ENCODE data around the gene LDB2.

Gene LDB2

GRCh38 chr4:16757080-16757521 is 141.3 kb downstream of the LDB2 start:
- no peak for DNase-seq (ENCODE audit: low read depth)

- DNase-seq (ENCODE audit: low read depth): no peak
These were observed 144.3 kb downstream of the LDB2 start for GRCh38 chr4:16754104-16754503.

DNA sequence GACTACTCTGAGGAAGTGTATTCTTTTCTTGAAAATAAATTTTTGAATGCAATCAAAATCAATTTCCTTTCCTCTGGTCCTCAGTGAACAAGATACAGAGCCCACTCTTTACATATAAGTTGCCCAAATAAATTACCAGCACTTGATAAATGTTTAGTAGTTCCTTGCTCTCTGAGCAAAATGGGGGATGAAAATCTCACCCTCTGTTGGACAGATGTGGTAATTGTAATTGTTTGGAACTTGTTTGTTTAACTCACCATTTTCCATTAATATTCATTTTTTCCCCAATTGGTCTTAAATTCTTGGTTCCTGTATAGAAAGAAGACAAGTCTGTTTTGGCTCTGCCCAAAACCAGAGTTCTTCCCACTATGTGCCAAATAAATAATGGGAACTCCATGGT is 146.3 kb downstream of the LDB2 start:
- no peak for DNase-seq (ENCODE audit: low read depth)

DNA sequence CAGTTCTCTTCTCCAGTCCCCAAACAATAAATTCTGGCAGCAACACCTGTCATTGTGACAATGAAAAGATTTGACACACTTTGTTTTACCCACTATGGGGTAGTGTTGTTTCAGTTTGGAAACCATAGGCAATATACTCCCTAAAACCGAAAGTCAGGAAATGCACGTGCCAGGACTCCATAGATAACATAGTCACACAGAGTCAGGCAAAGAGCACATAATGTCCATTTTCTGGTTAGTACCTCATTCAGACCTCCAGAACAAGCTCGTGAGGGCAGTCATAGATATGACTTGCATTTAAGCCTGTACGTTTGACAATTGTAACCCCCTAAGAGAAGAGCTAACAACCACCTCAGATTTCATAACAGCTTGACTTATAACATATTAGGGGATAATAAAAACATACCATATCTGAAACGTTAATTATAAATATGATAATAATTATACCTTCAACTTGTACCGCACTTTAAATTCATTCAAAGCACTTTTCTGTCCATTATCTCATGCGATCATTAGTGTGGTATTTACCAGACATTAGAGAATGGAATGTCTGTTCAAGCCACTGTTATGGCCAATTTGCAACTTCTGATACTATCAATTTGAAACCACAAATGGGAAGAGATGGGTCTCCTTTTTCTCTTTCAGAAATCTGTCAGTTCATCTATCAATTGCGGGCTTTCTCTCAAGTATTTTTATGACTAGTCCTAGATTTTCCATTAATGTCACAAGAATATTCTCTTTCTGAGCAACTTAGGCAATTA is 147.4 kb downstream of the LDB2 start:
- DNase-seq (ENCODE audit: low read depth): no peak

DNA sequence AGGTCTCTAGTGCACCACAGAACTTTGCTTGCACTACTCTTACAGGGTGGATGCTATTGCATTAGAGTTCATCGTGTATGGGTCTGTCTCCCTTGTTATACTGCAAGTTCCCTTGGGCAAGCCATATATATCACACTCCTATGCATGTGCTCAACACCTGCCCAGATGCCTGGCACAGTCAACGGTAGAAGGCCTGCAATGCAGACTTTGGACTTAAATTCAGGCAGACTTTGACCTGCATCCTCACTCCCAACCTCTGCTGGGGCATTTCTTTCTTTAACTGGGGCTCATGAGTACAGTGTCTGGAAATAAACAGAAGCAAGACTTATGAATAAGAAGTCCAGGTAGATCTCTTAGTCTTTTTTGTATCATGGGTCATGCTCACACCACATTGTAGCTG is 148.2 kb downstream of the LDB2 start:
- DNase-seq (ENCODE audit: low read depth): no peak

- no peak for DNase-seq (ENCODE audit: low read depth)
These were observed 152.6 kb downstream of the LDB2 start for GRCh38 chr4:16745887-16746286.

GRCh38 chr4:16745009-16745635 is 153.3 kb downstream of the LDB2 start:
- DNase-seq (ENCODE audit: low read depth): peak; percentile 78

- DNase-seq (ENCODE audit: low read depth): no peak
These were observed 157.2 kb downstream of the LDB2 start for GRCh38 chr4:16741287-16741686.

DNA sequence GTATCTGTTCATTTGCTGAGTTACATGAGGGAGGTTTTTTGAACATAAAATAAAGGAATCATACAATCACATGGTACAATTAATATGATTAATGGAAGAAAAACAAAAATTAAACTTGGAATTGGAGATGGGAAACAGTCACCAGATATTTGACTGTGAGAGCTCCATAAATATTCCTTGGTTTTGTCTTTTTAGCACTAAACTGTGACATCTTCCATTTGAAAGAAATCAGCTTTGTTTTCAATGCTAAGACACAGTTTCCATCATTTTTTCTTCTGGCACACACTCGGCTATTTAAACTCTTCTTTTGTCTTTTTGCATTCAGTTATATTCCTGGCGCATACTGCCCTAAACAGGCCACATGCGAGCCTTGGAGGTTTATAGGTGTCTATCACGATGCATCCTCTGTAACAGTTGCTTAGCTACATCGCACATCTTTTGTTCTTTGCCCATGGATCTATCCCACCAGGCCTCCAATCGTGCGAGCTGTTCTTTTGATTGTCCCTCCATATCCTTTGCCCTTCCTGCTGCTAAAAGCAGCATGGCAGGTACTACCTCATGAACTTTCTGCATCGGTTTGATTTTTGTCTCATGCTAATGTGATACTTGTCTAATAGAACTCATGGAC is 158.3 kb downstream of the LDB2 start:
- no peak for DNase-seq (ENCODE audit: low read depth)

DNA sequence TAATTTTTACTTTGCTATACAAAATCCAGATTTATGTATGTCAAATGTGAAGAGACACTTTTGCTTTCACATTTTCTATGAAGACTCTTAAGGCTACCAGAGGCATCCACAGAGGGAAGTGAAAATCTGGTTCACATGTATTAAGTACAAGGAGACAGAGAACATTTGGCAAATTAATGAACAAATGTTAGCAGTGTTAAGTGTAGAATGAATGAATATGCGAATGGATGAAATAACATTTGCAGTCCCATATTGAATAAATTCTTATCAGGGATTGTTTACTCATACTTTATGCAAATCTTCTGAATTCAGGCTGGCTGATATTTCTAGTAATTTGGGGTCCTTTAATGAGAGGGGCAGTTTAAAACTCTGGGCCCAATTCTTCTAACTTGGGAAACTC is 159.9 kb downstream of the LDB2 start:
- DNase-seq (ENCODE audit: low read depth): no peak

- no peak for DNase-seq (ENCODE audit: low read depth)
These were observed 164.9 kb downstream of the LDB2 start for GRCh38 chr4:16733509-16733908.

- DNase-seq (ENCODE audit: low read depth): no peak
These were observed 165.7 kb downstream of the LDB2 start for GRCh38 chr4:16732741-16733140.

GRCh38 chr4:16731776-16732380 is 166.6 kb downstream of the LDB2 start:
- DNase-seq (ENCODE audit: low read depth): no peak

DNA sequence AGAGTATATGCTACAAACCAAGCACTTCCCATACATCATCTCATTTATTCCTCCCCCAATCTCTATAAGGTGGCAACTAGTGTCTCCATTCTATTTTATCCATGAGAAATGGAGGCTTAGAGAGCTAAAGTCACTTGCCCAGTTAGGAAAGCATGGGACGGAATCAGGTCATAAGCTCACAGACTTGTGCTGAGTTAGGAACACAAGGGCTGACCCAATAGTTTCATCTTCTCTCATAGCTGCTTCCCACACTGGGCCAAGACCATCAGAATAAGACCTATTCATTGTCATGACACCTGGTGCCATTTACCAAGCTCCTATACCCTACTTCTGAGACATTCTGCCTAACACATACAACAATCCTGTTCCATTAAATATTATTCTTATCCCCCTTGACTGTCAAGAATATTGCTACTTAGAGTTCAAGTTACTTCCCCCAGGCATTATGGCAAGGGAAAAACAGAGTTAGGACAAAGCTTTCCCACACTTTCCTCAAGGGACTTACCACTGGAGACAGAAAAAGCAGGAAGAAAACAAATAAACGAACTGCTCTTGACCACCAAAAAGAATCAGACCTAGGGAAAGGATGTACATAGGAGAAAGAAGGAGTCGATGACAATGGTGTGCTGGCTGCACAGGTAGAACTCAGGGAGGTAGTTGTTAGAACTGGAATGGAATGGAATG is 167.8 kb downstream of the LDB2 start:
- no peak for DNase-seq (ENCODE audit: low read depth)

- DNase-seq (ENCODE audit: low read depth): no peak
These were observed 169.1 kb downstream of the LDB2 start for GRCh38 chr4:16729336-16729735.

DNA sequence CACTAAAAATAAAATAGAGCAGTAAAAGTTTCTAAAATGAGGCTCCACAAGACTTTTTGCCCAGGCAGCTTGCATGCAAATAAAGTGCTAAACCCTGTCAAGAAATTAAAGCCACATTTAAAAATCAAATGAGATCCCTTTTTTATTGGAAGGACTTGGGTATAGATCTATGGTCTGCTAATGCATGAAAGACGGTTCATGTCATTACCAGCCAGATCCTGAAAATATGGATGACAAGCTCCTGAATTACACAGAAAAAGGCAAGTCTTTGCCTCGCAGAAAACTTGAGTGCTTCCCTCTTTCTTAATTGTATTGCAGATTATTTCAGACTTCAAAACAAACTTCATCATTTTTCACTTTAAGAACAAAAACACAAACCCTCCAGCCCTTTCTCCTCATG is 169.6 kb downstream of the LDB2 start:
- no peak for DNase-seq (ENCODE audit: low read depth)

- DNase-seq (ENCODE audit: low read depth): no peak
These were observed 170.3 kb downstream of the LDB2 start for GRCh38 chr4:16728111-16728510.

- DNase-seq (ENCODE audit: low read depth): no peak
These were observed 171.2 kb downstream of the LDB2 start for GRCh38 chr4:16727218-16727617.

DNA sequence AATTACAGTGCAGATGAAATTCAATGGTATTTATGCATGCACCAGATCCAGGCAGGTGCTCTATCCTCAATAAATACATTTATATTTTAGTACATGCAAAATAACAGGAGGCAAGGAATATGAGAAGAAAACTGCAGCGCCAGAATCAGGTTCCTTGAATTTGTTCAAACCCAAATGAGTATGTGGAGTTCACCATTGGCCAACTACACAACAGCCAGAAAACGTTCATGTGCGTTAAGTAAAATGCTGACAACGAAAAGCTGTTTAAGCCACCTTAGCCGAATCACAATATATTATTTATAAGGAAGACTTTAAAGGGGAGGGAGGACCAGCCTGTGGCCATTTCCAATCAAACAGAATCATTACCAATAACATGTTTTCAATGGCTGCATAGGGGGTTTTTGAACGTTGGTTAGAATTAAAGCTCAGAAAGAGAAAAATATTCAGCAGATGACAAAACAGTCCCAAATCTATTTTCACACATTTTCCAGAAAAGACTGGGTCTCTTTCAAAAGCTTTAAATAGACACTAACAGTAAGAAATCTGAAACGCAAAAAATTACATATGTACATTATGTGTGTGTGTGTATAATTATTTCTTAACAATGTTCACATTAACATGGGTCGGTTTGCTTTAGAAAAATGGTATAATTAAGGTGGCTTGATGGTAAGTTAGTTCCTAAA is 171.9 kb downstream of the LDB2 start:
- no peak for DNase-seq (ENCODE audit: low read depth)

DNA sequence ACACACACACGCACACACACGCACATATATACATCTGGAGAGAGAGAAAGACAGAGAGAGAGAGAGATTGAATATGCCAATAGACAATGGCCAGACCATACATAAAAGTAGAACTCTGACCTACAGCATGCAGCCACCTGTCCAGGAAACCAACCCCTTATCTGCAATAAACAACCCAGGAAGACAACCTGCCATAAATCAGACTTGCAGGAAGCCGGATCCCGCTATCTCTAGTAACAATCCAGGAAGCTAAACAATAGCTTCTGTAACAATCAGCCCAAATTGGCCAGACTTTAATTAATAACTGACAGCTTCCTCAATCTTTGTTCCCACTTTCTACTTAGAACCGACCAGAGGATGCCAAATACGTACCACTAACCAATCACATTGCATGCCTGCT is 173.2 kb downstream of the LDB2 start:
- DNase-seq (ENCODE audit: low read depth): no peak

DNA sequence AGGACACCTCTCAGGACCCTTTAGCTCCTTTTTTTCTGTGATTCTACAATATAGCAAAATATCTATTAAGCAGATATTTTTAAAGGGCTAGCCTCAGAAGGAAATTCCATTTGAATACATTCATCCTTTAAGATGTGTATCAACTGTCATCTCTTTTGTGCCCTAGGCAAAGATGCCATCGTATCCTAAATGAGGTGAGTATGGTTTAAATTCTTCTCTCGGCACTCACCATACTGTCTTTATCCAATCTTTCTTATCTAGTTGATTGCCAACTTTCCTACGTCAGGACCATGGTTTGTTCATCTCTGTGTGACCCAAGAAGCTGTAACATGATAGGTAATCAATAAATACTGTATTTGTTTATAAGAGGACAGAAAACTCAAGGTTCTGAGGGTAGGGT is 176.0 kb downstream of the LDB2 start:
- DNase-seq (ENCODE audit: low read depth): no peak
